HG03575 (cell line): ENCODE data around the gene PSTPIP1.

Experiments
- ATAC-seq: cut with Tn5 transposase; IDR thresholded peaks from one replicate; pipeline ENCODE4 v1.9.1; 2021; ENCODE audit not compliant: unreplicated experiment, insufficient number of reproducible peaks, low FRiP score; ENCODE audit errors: extremely low read depth

The PSTPIP1 gene

GRCh38 chr15:77015646-77016320 lies 20.9 kb downstream of the PSTPIP1 start:
- no peak for ATAC-seq

- no peak for ATAC-seq
Observed at GRCh38 chr15:77016321-77016695, 21.4 kb downstream of the PSTPIP1 start.

- ATAC-seq = no peak
Observed at GRCh38 chr15:77017091-77017660, 22.2 kb downstream of the PSTPIP1 start.

GRCh38 chr15:77017761-77018720 lies 23.1 kb downstream of the PSTPIP1 start:
- ATAC-seq = no peak

DNA sequence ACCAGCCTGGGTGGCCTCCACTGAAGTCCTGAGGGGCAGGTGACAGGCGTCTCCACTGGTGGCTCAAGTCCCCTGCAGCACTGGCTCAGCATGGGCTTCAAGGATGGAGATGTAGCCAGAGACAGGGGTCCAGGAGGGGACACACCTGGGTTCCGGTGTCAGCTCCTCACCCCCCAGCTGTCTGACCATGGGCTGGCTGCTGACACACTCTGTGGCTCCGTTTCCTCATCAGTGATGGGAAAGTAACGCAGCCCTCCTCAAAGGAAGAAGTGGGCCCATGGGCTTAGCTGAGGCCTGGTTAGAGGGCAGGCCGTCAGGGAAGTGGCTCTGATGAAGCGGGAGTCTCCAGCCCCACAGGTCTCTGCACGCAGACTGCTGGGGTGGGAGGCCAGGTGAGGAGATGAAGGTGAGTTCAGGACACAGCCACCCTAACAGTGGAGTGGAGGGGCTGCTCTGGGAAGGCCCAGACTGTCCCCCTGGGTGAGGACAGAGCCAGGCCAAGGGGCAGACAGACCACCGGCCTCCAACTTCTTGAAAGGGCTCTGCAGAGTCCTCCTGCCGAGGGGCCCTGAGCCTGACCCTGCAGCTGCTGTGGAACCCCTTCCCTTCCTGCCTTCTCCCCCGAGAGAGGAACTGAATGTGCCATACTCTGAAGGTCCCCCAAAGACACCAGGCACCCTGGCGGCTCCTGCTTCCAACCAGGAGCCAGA lies 24.0 kb downstream of the PSTPIP1 start:
- ATAC-seq = no peak

- no peak for ATAC-seq
Observed at GRCh38 chr15:77019521-77020331, 24.8 kb downstream of the PSTPIP1 start.

GRCh38 chr15:77020348-77021087 lies 25.6 kb downstream of the PSTPIP1 start:
- ATAC-seq = no peak

DNA sequence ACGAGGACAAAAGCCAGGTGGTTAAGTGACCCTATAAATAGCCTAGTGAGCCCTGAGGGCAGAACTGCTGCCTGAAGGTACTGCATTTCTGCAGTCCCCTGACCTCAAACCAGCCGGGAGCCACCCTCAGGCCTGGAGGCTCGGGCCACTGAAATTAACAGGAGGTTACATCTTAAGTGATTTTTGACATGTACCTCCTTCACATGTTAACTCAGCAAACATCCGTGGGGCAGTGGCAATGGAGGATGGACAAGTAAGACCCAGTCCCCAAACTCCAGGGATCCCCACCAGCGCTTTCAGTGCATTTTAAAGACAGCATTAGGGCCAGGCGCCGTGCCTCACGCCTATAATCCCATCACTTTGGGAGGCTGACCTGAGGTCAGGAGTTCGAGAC lies 26.2 kb downstream of the PSTPIP1 start:
- no peak for ATAC-seq

GRCh38 chr15:77021803-77022381 lies 27.0 kb downstream of the PSTPIP1 start:
- no peak for ATAC-seq

DNA sequence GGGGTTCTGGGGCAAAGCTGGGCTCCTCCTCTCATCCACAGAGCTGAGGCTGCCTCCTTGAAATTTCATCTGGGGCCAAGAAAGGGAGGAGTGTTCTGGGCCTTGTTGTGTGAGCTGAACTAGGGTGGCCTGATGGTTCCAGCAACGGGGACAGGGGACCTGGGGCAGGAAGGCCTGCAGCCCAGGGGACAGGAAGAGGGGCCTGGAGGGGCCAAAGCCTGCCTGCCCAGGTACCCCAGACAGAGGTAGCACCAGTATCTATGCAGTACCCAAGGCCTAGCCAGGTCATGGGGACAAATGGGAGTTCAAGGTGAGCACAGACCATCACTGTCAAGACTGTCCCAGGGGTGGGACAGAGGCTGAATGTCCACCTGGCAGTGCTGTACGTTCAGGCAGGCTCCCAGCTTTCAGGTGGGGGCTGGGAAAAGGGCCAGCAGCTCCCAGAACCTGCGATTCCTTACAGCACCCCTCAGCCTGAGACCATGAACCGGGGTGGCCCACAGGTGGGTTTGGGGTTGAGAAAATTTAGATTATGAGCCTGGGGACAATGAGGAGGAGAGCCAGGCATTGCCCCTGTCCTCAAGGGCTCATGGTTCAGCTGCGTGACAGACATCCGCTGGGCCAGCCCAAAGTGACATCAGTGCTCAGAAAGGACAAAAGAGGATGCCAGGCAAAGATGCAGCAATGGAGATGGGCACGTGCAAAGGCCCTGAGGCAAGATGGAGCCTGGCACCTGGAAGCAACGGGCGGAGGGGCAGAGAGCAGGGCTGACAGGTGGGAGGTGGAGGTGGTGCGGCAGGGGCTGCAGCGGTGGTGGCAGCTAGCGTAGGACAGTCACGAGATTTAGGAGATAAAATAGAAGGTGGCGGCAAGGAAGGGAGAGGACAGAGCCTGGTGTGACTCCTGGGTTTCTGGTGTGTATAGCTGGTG lies 28.0 kb downstream of the PSTPIP1 start:
- no peak for ATAC-seq

DNA sequence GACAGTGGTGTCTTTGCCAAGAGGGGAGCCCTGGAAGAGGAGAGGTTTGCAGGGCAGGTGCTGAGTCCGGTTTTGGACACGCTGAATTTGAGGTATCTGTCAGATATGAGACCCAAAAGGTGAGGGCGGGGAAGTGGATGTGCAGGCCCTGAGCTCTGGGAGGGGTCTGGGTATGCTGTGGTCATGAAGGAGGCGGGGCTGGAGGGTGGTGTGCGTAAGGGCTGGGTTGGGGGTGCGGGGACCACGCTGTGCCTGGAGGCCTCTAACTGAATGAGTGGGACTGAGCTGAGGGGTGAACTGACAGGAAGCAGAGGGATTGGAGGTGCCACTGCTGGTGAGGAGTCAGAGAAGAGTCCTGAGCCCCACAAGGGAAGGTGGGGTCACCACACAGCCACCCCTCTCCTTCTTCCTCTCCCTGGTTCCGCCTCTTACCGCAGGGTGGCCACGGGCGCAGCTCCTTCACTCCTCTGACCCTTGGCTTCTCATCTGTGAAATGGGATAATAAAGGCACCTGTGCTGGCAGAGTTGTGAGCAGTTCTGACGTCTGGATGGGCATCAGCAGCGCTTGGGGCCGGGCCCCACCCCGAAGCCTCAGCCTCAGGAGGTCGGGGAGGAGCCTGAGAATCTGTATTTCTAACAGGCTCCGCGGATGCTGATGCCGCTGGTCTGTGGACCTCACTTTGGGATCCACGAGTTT lies 28.8 kb downstream of the PSTPIP1 start:
- ATAC-seq = no peak

DNA sequence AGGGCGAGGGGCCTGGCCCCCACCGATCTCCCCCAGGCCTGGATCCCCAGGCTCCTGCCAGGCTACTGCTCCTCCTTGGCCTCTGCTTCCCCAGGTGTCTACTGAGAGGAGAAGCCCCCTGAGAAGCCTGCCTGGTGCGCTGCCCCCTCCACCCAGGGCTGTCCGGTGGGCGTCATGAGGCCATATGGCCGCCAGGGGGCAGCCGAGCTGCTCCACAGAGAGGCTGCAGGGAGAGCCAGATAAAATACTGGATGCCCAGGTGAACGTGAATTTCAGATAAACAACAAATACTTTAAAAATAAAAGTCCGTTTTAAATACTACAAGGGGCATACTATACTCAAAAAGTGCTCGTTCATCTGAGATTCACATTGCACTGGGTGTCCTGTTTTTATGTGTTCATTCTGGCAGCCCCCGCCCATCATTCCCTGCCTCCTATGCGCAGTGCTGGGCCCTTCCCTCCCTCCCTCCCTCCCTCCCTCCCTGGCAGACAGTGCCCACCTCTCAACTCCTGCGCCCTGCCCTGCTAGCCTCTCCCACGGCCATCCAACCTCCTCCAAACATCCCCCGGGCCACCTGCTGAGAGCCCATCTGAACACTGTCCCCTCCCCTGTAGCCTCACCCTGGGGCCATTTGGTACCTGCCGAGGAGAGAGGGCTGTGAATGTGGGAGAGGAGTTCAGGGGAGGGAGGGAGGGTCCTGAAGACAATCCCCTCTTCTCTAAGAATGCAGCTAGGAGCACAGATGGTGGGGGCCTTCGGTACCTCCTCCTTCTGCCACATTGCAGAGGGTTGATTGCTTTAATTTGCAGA lies 29.6 kb downstream of the PSTPIP1 start:
- ATAC-seq = no peak

GRCh38 chr15:77025083-77025901 lies 30.4 kb downstream of the PSTPIP1 start:
- ATAC-seq = no peak

DNA sequence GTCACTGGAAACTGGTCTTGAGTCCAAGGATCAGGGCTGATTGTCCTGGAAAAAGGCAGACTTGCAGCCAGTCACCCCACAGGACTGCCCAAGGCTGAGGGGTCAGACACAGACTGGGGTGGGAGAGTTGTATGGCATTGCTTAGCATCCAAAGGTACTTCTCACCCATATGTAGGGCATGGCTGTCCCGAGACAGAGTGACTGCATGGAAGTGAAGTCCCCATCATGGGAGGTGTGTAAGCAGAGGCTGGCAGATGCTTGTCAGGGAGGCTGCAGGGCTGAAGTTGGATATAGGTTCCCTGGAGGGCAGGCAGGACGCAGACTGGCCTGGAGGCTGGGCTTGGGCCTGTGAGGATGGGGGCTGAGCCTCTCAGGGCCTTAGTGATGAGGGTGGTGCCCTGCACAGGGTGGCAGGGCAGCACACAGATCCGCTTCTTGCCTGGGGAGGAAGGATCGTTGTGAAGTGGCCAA lies 31.1 kb downstream of the PSTPIP1 start:
- ATAC-seq = no peak
